Measurements from ENCODE around the gene DNTT.

- TF ChIP-seq CTCF (IDR thresholded peaks at IDR 0.05; ENCODE audit: insufficient read depth, low read length), result peak; percentile 12
- no peak for TF ChIP-seq GABPA (IDR thresholded peaks at IDR 0.05; ENCODE audit: low read depth)
- no peak for TF ChIP-seq POLR2AphosphoS5 (IDR thresholded peaks at IDR 0.05; ENCODE audit: low read depth)
These were observed 11.0 kb upstream of the DNTT start for GRCh38 chr10:96292971-96293920.

Data from HL-60 (cell line).